Measurements from ENCODE around the gene ARID1B.

Gene ARID1B

GRCh38 chr6:156776840-156777576 is at the start of gene ARID1B:
Gene ARID1B, plus strand, starts transcription at chr6:156777378. Its CDS starts 303 bp downstream, at chr6:156777681.
- DNase-seq (ENCODE audit: low spot score) = peak; percentile 74

- DNase-seq (ENCODE audit: low spot score) = no peak
Observed at GRCh38 chr6:156727715-156728385, 49.3 kb upstream of the ARID1B start.

- DNase-seq (ENCODE audit: low spot score) = no peak
Observed at GRCh38 chr6:156729248-156729647, 47.9 kb upstream of the ARID1B start.

- no peak for DNase-seq (ENCODE audit: low spot score)
Observed at GRCh38 chr6:156731396-156731795, 45.8 kb upstream of the ARID1B start.

GRCh38 chr6:156735751-156736150 is 41.4 kb upstream of the ARID1B start:
- DNase-seq (ENCODE audit: low spot score) = no peak

- no peak for DNase-seq (ENCODE audit: low spot score)
Observed at GRCh38 chr6:156740604-156741003, 36.6 kb upstream of the ARID1B start.

- DNase-seq (ENCODE audit: low spot score) = no peak
Observed at GRCh38 chr6:156741287-156742073, 35.7 kb upstream of the ARID1B start.

GRCh38 chr6:156747715-156748114 is 29.5 kb upstream of the ARID1B start:
- no peak for DNase-seq (ENCODE audit: low spot score)

GRCh38 chr6:156748504-156748903 is 28.7 kb upstream of the ARID1B start:
- no peak for DNase-seq (ENCODE audit: low spot score)

GRCh38 chr6:156752666-156753301 is 24.4 kb upstream of the ARID1B start:
- no peak for DNase-seq (ENCODE audit: low spot score)

GRCh38 chr6:156756630-156757610 is 20.3 kb upstream of the ARID1B start:
- DNase-seq (ENCODE audit: low spot score) = no peak

- no peak for DNase-seq (ENCODE audit: low spot score)
Observed at GRCh38 chr6:156757849-156758248, 19.3 kb upstream of the ARID1B start.

- DNase-seq (ENCODE audit: low spot score) = no peak
Observed at GRCh38 chr6:156760377-156760776, 16.8 kb upstream of the ARID1B start.

- DNase-seq (ENCODE audit: low spot score) = no peak
Observed at GRCh38 chr6:156762547-156762946, 14.6 kb upstream of the ARID1B start.

GRCh38 chr6:156765117-156765516 is 12.1 kb upstream of the ARID1B start:
- no peak for DNase-seq (ENCODE audit: low spot score)

GRCh38 chr6:156767603-156768467 is 9.3 kb upstream of the ARID1B start:
- DNase-seq (ENCODE audit: low spot score) = no peak

GRCh38 chr6:156771047-156771446 is 6.1 kb upstream of the ARID1B start:
- DNase-seq (ENCODE audit: low spot score) = no peak

- no peak for DNase-seq (ENCODE audit: low spot score)
Observed at GRCh38 chr6:156771761-156772160, 5.4 kb upstream of the ARID1B start.

- DNase-seq (ENCODE audit: low spot score) = no peak
Observed at GRCh38 chr6:156773476-156773875, 3.7 kb upstream of the ARID1B start.
